ENCODE data around the gene RPUSD3.
"Not testable (repeated sequence)": the region's sequence is repeated elsewhere in the genome, so short reads cannot be mapped to it uniquely, and the experiment has no call there.

Gene RPUSD3, protein sequence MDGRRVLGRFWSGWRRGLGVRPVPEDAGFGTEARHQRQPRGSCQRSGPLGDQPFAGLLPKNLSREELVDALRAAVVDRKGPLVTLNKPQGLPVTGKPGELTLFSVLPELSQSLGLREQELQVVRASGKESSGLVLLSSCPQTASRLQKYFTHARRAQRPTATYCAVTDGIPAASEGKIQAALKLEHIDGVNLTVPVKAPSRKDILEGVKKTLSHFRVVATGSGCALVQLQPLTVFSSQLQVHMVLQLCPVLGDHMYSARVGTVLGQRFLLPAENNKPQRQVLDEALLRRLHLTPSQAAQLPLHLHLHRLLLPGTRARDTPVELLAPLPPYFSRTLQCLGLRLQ

DNA sequence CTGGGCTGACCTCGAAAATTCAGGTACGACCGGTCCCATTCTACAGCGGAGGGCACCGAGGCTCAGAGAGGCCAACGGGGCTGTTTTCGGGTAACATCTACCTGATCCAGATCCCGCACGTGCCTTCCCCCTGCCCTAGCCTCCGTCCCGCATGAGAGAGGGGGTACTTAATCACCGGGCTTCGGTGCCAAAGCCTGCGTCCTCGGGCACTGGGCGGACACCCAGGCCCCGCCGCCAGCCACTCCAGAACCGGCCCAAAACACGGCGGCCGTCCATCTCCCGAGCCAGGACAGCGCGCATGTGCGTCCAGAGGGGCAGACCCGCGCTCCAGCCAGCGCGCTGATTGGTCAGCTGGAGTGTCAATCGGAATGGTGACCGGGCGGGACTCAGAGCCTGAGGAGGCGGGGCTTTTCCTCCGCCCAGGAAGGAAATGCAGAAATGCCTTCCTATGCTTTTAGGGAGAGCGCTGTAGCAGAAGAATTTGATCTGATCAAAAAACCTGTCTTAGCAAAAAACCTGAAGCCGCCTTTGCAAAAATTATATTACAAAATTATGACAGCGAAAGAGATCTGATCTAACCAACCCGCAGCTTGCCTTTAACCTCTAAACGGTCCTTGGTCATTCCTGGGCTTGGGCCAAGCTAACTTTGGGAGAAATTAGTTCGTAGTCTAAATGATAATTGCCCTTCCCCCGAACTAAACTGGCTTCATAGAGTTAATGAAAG, at the start of gene RPUSD3:
Gene RPUSD3, minus strand, starts transcription at position 294 of the 724 bp plus-strand sequence. Its CDS starts 18 bp downstream, at position 276.
- DNase-seq: peak; percentile 95 to 98

GRCh38 chr3:9891072-9891622, 47.3 kb upstream of the RPUSD3 start:
- no peak for DNase-seq

- peak; percentile 86 to 91 for DNase-seq
These were observed 46.7 kb upstream of the RPUSD3 start, which contains the start of gene JAGN1 for GRCh38 chr3:9890249-9891071. JAGN1 (plus strand) TSS chr3:9890610; CDS start chr3:9890723, 113 bp downstream.

DNA sequence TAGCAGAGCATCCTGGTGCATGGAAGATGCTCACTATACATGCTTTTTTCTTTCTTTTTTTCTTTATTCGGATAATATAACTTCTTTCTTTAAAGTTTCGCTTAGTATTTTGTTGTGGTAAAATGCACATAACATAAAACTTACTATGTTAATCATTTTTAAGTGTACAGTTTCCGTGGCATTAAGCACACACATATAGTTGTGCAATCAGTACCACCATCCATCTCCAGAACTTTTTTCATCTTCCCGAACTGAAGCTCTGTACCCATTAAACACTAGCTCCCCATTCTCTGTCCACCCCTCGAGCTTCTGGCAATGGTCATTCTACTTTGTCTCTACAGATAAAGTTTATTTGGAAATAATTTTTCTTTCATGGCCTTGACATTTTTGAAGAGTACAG, 45.6 kb upstream of the RPUSD3 start:
- DNase-seq: no peak

GRCh38 chr3:9888540-9888939, 44.7 kb upstream of the RPUSD3 start:
- no peak for DNase-seq

GRCh38 chr3:9887480-9887879, 43.7 kb upstream of the RPUSD3 start:
- DNase-seq: no peak

GRCh38 chr3:9886328-9886727, 42.5 kb upstream of the RPUSD3 start:
- DNase-seq: no peak

DNA sequence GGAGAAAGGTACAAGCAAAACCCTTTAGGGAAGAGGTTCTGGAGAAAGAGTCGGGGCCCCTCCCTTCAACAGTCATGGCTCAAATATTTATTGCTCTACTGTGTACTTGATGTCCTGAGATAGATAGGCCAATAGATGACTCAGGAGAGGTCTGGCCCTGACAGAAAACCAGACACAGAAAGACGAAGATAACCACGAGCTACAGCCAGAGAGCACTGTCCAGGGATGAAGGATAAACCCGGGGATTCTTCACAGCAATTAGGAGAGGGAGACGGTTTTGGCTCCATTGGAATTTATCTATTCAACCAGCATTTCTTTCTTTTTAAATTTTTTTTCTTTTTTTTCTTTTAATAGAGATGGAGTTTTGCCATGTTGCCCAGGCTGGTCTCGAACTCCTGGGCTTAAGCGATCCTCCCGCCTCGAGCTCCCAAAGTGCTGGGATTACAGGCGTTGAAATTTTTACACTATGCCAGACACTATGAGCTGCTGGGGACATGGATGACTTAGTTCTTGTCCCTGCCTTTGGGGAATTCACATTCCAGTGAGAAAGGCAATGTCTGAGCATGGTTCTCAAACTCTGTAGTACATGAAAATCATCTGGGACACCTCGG, 40.9 kb upstream of the RPUSD3 start:
- no peak for DNase-seq

GRCh38 chr3:9883706-9884554, 40.1 kb upstream of the RPUSD3 start:
- no peak for DNase-seq

DNA sequence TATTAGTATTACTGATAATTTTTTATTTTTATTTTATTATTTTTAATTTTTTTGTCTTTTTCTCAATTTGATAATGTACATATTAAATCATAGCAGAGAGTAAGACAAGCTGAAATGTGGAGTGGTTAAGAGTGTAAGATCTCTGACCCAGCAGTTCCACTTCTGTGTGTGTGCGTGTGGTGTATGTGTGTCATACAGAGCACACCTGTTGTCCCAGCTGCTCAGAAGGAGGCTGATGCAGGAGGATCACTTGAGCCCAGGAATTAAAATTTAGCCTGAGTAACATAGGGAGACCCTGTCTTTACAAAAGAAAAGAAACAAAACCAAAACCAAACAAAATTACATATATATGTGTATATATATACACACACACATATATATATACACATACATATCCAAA, 37.6 kb upstream of the RPUSD3 start:
- no peak for DNase-seq

GRCh38 chr3:9879830-9880549, 36.2 kb upstream of the RPUSD3 start, which contains the start of gene CIDEC:
CIDEC (minus strand) TSS chr3:9880253; CDS start chr3:9878486, 1,767 bp downstream.
- DNase-seq: no peak

DNA sequence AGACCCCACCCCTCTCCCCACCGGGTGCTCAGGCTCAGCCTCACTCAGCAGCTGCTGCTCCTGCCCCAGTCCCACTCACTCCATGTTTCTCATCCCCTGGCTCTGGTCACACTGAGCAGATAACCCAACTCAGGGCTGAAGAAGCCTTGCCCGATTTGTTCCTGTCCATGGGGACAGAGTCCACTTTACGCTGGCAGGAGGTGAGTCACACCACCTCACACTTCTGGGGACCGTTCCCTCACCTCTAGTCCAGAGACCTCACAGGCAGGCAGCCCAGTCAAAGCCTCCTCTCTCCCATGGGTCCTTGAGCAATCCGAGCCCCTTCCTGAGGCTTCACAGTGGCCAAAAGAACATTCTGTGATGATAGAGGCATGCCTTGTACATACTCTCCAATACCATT, 34.9 kb upstream of the RPUSD3 start:
- no peak for DNase-seq

- DNase-seq: no peak
These were observed 33.2 kb upstream of the RPUSD3 start for GRCh38 chr3:9876991-9877390.

- not testable (repeated sequence) for DNase-seq
These were observed 32.4 kb upstream of the RPUSD3 start for GRCh38 chr3:9876255-9876654.

DNA sequence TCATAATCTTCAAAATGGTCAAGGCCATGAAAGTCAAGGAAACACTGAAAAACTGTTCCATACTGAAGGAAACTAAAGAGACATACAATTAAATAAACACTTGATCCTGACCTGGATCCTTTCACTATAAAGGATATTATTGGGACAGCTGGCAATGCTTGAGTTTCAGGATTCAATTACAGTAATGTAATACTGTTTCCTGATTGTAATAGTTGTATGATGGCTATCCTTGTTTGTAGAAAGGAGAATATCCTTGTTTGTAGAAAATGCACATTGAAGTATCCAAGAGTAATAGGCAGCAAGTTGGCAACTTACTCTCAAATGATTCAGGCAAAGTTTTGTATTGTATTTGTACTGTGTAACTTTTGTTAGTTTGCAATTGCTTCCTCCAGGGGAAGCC, 31.6 kb upstream of the RPUSD3 start:
- no peak for DNase-seq

GRCh38 chr3:9872067-9872466, 28.3 kb upstream of the RPUSD3 start:
- not testable (repeated sequence) for DNase-seq

GRCh38 chr3:9870978-9871377, 27.2 kb upstream of the RPUSD3 start:
- no peak for DNase-seq

DNA sequence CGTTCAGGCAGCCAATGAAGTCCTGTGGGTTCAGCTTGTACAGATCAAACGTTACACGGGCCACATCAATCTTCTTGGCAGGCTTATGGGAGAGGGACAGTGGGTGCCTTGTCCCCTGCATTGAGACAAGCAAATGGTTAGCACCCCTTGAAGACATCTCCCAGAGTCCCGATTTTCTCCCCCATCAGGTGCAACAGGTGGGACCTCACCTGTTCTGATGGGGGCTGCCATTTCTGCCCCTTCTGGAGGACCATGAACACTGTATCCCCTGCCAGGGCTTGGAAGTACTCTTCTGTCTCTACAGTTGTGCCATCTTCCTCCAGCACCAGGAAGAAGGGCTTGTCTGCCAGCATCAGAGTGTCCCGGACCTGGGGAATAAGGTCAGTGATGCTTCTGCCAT, 26.1 kb upstream of the RPUSD3 start:
- DNase-seq: no peak

- no peak for DNase-seq
These were observed 23.3 kb upstream of the RPUSD3 start for GRCh38 chr3:9867106-9867505.

DNA sequence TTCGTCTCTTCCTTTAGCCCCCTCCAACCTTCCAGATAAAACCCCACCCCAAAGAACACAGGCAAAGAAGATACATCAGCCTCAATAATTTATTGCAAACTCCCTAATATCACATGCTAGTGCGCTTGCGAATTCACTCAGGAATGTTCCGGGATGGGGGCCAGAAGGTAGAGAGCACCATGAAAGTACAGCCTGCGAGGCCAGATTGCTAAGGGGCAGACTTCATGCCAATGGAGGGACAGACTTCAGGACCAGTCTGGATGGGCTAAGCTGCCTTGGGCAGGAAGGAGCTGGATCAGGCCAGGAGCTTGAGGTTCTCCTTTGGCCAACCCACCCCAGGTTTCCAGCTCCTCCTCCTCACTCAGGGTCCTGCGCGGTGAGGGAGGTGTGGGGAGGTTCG, 22.8 kb upstream of the RPUSD3 start:
- no peak for DNase-seq

Data from hippocampal formation (tissue), 2 donors.